LoVo (cell line): Measurements from ENCODE around the gene NUF2.
"Not testable (repeated sequence)": the region's sequence is repeated elsewhere in the genome, so short reads cannot be mapped to it uniquely, and the experiment has no call there.

ENCODE experiments used
- DNase-seq: peaks from one replicate; pipeline ENCODE4 v3.0.0-alpha.2; 2016; ENCODE audit warnings: low spot score

Gene NUF2

DNA sequence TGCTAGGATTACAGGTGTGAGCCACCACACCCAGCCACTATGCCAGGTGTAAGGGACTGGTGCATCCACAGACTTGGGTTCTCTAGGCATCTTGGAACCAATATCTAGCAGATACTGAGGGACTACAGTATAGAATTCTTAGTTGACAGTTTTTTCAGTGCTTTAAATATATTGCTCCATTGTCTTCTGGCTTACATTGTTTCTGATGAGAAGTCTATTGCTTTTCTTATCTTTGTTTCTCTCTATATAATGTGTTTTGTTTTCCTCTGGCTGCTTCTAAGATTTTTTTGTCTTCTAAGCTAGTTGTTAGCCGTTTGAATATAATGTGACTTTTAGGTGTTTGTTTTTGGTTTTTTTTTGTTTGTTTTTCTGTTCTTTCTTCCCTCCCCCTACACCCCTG, 13.5 kb downstream of the NUF2 start:
- no peak for DNase-seq

DNA sequence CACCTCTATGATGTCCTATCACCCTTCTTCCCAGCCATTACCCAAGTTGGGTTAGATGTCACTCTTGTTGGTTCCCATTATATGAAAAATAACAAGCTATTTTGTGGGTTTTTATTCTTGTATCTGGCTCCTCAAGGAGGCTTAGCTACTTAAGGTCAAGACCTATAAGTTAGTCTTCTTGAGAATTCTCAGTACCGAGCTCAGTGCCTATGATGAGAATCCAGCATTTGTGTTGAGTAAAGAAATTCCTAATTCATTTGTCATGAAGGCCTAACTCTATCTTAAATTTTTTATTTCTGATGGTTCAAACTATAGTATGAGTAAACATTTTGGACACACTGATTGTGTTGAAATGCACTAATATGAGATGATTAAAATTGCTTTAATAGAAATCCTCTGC, 15.9 kb downstream of the NUF2 start:
- DNase-seq, result no peak

- DNase-seq, result no peak
Observed at GRCh38 chr1:163346326-163346870, 24.6 kb downstream of the NUF2 start.

GRCh38 chr1:163347106-163347505, 25.4 kb downstream of the NUF2 start:
- no peak for DNase-seq

DNA sequence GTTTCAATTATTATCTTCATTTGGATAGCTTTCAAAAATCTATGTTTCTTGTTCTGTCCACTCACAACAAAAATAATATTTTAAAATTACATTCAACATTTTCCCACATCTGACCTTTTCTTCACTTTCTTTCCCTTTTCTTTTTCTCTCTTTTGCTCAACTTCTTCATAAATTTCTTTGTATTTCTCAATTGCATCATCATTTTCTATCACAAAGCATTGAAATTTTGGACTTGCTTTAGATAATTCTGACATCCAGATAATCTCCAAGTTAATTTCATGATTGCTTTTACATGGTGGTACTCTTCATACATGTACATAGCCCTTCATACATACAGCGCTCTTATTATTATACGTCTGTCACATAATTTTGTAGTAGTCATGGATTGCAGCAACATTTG, 30.2 kb downstream of the NUF2 start:
- no peak for DNase-seq

- DNase-seq, result no peak
Observed at GRCh38 chr1:163357378-163357777, 35.6 kb downstream of the NUF2 start.

- DNase-seq, result not testable (repeated sequence)
Observed at GRCh38 chr1:163358172-163358571, 36.4 kb downstream of the NUF2 start.

DNA sequence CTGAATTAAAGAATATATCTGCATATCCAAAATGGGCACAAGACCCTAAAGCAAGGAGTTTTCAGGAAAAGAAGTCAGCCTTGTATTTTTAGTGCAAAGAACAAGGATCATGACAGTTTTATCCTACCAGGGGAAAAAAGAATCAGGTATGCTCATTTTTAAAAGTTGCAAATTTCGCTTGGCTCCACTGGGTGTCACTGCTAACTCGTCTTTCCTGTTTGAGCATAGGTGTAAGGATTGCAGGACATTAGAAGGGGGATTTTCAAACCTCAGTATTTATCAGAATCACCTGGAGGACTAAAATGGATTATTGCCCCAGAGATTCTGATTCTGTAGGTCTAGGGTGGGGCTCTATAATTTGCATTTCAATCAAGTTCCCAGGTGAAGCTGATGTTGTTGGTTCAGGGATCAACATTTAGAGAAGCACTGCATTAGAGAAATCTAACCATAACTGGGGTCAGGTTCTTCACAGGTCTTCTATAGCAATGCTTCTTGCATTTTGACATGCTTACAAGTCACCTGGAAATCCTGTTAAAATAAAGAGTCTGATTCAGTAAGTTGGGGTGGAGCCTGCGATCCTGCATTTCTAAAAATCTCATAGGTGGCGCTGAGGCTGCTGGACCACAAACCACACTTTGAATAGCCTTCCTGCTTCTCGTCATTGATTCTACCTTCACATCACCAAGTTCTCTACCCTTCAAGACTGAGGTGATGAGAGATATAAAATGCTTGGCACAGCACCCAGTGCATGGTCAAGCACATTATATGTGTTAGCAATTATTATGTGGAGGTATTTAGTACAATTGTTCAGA, 39.6 kb downstream of the NUF2 start:
- DNase-seq, result peak; percentile 22

DNA sequence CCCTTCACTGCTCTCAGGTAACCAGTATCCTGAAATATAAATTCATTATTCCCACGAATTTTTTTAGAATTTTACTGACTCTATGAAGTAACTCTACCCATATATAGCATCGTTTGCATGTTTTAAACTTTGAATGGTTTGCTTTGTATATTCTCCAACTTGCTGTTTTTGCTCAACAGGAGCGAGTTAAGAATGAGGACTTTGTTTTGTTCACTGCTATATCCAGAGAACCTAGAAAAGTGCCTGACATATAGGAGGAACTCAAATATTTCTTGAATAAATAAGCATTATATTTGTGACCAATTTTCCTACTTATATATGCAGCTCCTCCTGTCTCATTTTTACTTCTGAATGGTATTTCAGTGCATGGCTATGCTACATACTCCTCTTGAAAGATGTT, 43.4 kb downstream of the NUF2 start:
- no peak for DNase-seq

GRCh38 chr1:163366555-163366954, 44.8 kb downstream of the NUF2 start:
- no peak for DNase-seq

- DNase-seq, result no peak
Observed at GRCh38 chr1:163367721-163368120, 46.0 kb downstream of the NUF2 start.

GRCh38 chr1:163372576-163372975, 50.8 kb downstream of the NUF2 start:
- DNase-seq, result no peak

DNA sequence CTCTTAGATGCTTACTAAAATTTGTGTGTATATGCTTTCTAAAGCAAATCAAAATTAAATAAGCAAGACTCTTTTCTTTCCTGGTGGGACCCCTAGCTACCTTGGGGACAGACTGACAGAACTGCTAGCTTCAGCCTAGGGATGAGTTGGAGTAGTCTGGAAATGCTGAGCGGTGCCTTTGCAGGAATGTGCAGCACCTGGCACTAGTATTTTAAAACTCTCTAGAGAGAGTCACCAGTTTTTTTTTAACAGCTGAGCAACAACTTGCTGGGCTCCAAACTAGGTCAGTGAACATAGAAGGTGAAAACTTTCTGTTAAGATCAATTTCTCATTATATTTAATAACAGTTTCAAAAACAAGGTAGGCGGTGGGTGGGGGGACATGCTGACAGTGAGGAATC, 56.8 kb downstream of the NUF2 start:
- DNase-seq, result no peak

- no peak for DNase-seq
Observed at GRCh38 chr1:163379801-163380200, 58.0 kb downstream of the NUF2 start.

- no peak for DNase-seq
Observed at GRCh38 chr1:163381487-163382184, 59.9 kb downstream of the NUF2 start.

DNA sequence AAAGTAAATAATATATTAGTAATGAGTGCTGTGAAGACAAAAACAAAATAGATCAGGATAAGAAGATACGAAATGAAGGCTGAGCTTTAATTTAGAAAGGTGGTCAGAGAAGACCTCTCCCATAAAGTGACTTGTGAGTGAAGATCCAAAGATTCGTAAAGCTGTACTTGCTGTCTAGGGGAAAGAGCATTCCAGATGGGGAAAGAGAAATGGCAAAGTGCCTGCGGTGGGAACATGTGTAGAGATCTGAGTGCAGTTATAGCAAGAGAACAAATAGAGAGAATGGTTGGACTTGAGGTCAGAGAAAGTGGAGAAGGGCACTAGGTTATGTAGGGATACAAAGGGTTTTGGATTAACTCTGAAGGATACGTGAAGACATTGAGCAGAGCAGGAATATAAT, 60.6 kb downstream of the NUF2 start:
- DNase-seq, result no peak

- DNase-seq, result no peak
Observed at GRCh38 chr1:163387146-163387545, 65.4 kb downstream of the NUF2 start.

GRCh38 chr1:163388970-163389369, 67.2 kb downstream of the NUF2 start:
- no peak for DNase-seq

- no peak for DNase-seq
Observed at GRCh38 chr1:163395790-163396189, 74.0 kb downstream of the NUF2 start.

DNA sequence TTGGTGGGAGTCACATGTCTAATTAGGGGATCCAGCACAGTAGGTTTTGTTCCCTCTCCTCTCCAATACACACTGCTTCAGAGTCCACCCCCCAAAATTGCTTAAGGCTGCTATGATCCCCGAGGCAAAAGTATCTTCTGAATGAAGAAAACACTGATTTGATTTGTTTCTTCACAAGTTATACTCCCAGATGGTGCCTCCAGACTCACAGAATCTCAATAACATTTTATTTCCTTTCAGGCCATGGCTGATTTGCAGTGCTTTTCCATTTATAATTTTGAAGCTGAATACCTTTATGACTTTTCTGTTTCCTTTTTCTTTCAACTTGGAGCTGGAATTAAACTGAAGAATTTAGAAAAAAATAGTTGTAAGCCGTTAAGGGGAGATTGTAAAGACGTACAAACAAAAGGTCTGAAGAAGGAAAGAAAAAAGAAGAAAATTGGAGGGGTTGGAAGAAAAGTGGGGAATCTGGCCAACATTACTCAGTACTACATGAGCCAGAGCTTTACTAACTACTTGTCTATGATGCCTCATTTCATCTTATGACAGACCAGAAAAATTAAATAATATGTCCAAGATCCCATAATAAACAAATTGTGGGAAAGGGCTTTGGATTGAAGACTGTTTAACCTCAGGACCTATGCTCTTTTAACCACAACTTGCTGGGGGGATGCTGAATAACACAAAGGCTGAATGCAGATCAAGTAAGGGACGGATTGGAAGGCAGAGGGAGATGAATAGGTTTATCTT, 75.9 kb downstream of the NUF2 start:
- no peak for DNase-seq

GRCh38 chr1:163399001-163399400, 77.2 kb downstream of the NUF2 start:
- DNase-seq, result no peak

- DNase-seq, result no peak
Observed at GRCh38 chr1:163399976-163400601, 78.3 kb downstream of the NUF2 start.
